ENCODE measurements around the gene ZMYND19.
"Not testable (repeated sequence)": the region's sequence is repeated elsewhere in the genome, so short reads cannot be mapped to it uniquely, and the experiment has no call there.

Gene ZMYND19

GRCh38 chr9:137575364-137575715, 15.0 kb downstream of the ZMYND19 start:
- Histone ChIP-seq H3K27ac (replicated peaks) (no peak overlapping the region), H3K27me3 (ENCODE audit: insufficient read depth, poor library complexity, severe bottlenecking) (no peaks in the 10 kb centered on the region), H3K4me3 (replicated peaks; ENCODE audit: insufficient read depth, low read length) (no peak overlapping the region)
- no peak for DNase-seq (ENCODE audit: low read depth in 1 of 2, low spot score in 1 of 2)
- TF ChIP-seq POLR2AphosphoS5 (IDR thresholded peaks at IDR 0.05; ENCODE audit: low read depth): no peak
- TF ChIP-seq REST (IDR thresholded peaks at IDR 0.05; ENCODE audit: insufficient replicate concordance, low read depth): no peak
- TF ChIP-seq SPI1 (IDR thresholded peaks at IDR 0.05; ENCODE audit: borderline replicate concordance, low read depth): no peak
- TF ChIP-seq CTCF (IDR thresholded peaks at IDR 0.05; ENCODE audit: insufficient read depth, low read length): no peak
- no peak for TF ChIP-seq GABPA (IDR thresholded peaks at IDR 0.05; ENCODE audit: low read depth)

- TF ChIP-seq REST (IDR thresholded peaks at IDR 0.05; ENCODE audit: insufficient replicate concordance, low read depth) (no peak), SPI1 (IDR thresholded peaks at IDR 0.05; ENCODE audit: borderline replicate concordance, low read depth) (no peak), POLR2AphosphoS5 (IDR thresholded peaks at IDR 0.05; ENCODE audit: low read depth) (no peak), CTCF (IDR thresholded peaks at IDR 0.05; ENCODE audit: insufficient read depth, low read length) (no peak), GABPA (IDR thresholded peaks at IDR 0.05; ENCODE audit: low read depth) (no peak)
- no peak overlapping the region for H3K4me3 ChIP-seq (replicated peaks; ENCODE audit: insufficient read depth, low read length)
- H3K27me3 ChIP-seq (ENCODE audit: insufficient read depth, poor library complexity, severe bottlenecking): no peaks in the 10 kb centered on the region
- H3K27ac ChIP-seq (replicated peaks): no peak overlapping the region
- DNase-seq (ENCODE audit: low read depth in 1 of 2, low spot score in 1 of 2): no peak
These were observed 16.1 kb downstream of the ZMYND19 start for GRCh38 chr9:137574192-137574591.

GRCh38 chr9:137570566-137570965, 19.7 kb downstream of the ZMYND19 start:
- no peak for TF ChIP-seq CTCF (IDR thresholded peaks at IDR 0.05; ENCODE audit: insufficient read depth, low read length)
- no peak for DNase-seq (ENCODE audit: low read depth in 1 of 2, low spot score in 1 of 2)
- Histone ChIP-seq H3K27me3 (ENCODE audit: insufficient read depth, poor library complexity, severe bottlenecking) (no peaks in the 10 kb centered on the region), H3K27ac (replicated peaks) (no peak overlapping the region), H3K4me3 (replicated peaks; ENCODE audit: insufficient read depth, low read length) (no peak overlapping the region)

- no peak for TF ChIP-seq SPI1 (IDR thresholded peaks at IDR 0.05; ENCODE audit: borderline replicate concordance, low read depth)
- TF ChIP-seq POLR2AphosphoS5 (IDR thresholded peaks at IDR 0.05; ENCODE audit: low read depth): no peak
- no peak for TF ChIP-seq CTCF (IDR thresholded peaks at IDR 0.05; ENCODE audit: insufficient read depth, low read length)
- TF ChIP-seq GABPA (IDR thresholded peaks at IDR 0.05; ENCODE audit: low read depth): no peak
- TF ChIP-seq REST (IDR thresholded peaks at IDR 0.05; ENCODE audit: insufficient replicate concordance, low read depth): no peak
- no peak overlapping the region for H3K4me3 ChIP-seq (replicated peaks; ENCODE audit: insufficient read depth, low read length)
- no peaks in the 10 kb centered on the region for H3K27me3 ChIP-seq (ENCODE audit: insufficient read depth, poor library complexity, severe bottlenecking)
- no peak overlapping the region for H3K27ac ChIP-seq (replicated peaks)
- DNase-seq (ENCODE audit: low read depth in 1 of 2, low spot score in 1 of 2): no peak
These were observed 20.6 kb downstream of the ZMYND19 start for GRCh38 chr9:137569609-137570203.

- peak overlapping the region; percentile 17; the same call in 1 of the 2 replicates for H3K27ac ChIP-seq (replicated peaks)
- not testable (repeated sequence) for H3K27me3 ChIP-seq (ENCODE audit: insufficient read depth, poor library complexity, severe bottlenecking); H3K4me3 ChIP-seq (replicated peaks; ENCODE audit: insufficient read depth, low read length)
- peak in 1 of 2 experiments; percentile 14 for DNase-seq (ENCODE audit: low read depth in 1 of 2, low spot score in 1 of 2)
These were observed 21.9 kb downstream of the ZMYND19 start for GRCh38 chr9:137568445-137568844.
